ENCODE measurements around the gene HNMT. TPM values are rescaled to one million over a fixed set of nuclear protein-coding genes. Genes with fewer than 3 reads are reported as not detected.
A peak's percentile ranks its signal among the peaks of the same experiment; 100 is the strongest.

HNMT gene
- total RNA-seq, 2 experiments from 2014 or later: 0.78 TPM; not detected in 1

- no peaks in the 10 kb centered on the region for H3K9me3 Mint-ChIP-seq
- H3K4me3 ChIP-seq (ENCODE audit: low read length): peak overlapping the region; percentile 33
- no peaks in the 10 kb centered on the region for H3K4me1 ChIP-seq (ENCODE audit: insufficient read depth, low read length)
- no peak for TF ChIP-seq CTCF (IDR thresholded peaks at IDR 0.05)
- no peaks in the 10 kb centered on the region for H3K27me3 Mint-ChIP-seq
- intact Hi-C loops (cut with DNase I, micrococcal nuclease): no loop called here
- H3K36me3 Mint-ChIP-seq (ENCODE audit: low read depth): no peaks in the 10 kb centered on the region
- no peak overlapping the region for H3K27ac ChIP-seq (ENCODE audit: low read depth in 1 of 2, low read length in 2 of 2)
- DNase-seq (no peak), ATAC-seq (ENCODE audit: poor library complexity) (no peak)
- POLR2A ChIA-PET: no interaction called here
- H3K4me3 Mint-ChIP-seq: no peak overlapping the region
- H3K27ac Mint-ChIP-seq: no peak overlapping the region
- CTCF ChIA-PET: no interaction called here
- H3K27me3 ChIP-seq (ENCODE audit: control insufficient read depth in 1 of 2, insufficient read depth in 2 of 2, low read length in 2 of 2): no peaks in the 10 kb centered on the region
- H3K4me1 Mint-ChIP-seq (ENCODE audit: low read depth): no peaks in the 10 kb centered on the region
- H3K36me3 ChIP-seq (ENCODE audit: insufficient read depth, low read length): no peaks in the 10 kb centered on the region
- H3K9me3 ChIP-seq (ENCODE audit: control insufficient read depth in 1 of 2, insufficient read depth in 1 of 2, low read length in 2 of 2): no peaks in the 10 kb centered on the region
Observed at GRCh38 chr2:137964859-137965459, 686 bp downstream of the HNMT start.

- H3K4me3 ChIP-seq (ENCODE audit: low read length): no peak overlapping the region
- no peaks in the 10 kb centered on the region for H3K36me3 ChIP-seq (ENCODE audit: insufficient read depth, low read length)
- H3K27ac ChIP-seq (ENCODE audit: low read depth in 1 of 2, low read length in 2 of 2): no peak overlapping the region
- H3K9me3 ChIP-seq (ENCODE audit: control insufficient read depth in 1 of 2, insufficient read depth in 1 of 2, low read length in 2 of 2): no peaks in the 10 kb centered on the region
- Mint-ChIP-seq H3K9me3 (no peaks in the 10 kb centered on the region), H3K4me3 (no peak overlapping the region), H3K27ac (no peak overlapping the region), H3K36me3 (ENCODE audit: low read depth) (no peaks in the 10 kb centered on the region), H3K27me3 (no peaks in the 10 kb centered on the region), H3K4me1 (ENCODE audit: low read depth) (no peaks in the 10 kb centered on the region)
- ChIA-PET POLR2A (no interaction called here), CTCF (no interaction called here)
- ATAC-seq (ENCODE audit: poor library complexity): no peak
- no peak for DNase-seq
- no peaks in the 10 kb centered on the region for H3K27me3 ChIP-seq (ENCODE audit: control insufficient read depth in 1 of 2, insufficient read depth in 2 of 2, low read length in 2 of 2)
- TF ChIP-seq CTCF (IDR thresholded peaks at IDR 0.05): no peak
- no peaks in the 10 kb centered on the region for H3K4me1 ChIP-seq (ENCODE audit: insufficient read depth, low read length)
- intact Hi-C loops (cut with DNase I, micrococcal nuclease): no loop called here
Observed at GRCh38 chr2:137966043-137966442, 1.8 kb downstream of the HNMT start.

GRCh38 chr2:137967042-137967441, 2.8 kb downstream of the HNMT start:
- TF ChIP-seq CTCF (IDR thresholded peaks at IDR 0.05): no peak
- POLR2A ChIA-PET: no interaction called here
- Histone ChIP-seq H3K4me1 (ENCODE audit: insufficient read depth, low read length) (no peaks in the 10 kb centered on the region), H3K27ac (ENCODE audit: low read depth in 1 of 2, low read length in 2 of 2) (no peak overlapping the region), H3K27me3 (ENCODE audit: control insufficient read depth in 1 of 2, insufficient read depth in 2 of 2, low read length in 2 of 2) (no peaks in the 10 kb centered on the region), H3K36me3 (ENCODE audit: insufficient read depth, low read length) (no peaks in the 10 kb centered on the region), H3K9me3 (ENCODE audit: control insufficient read depth in 1 of 2, insufficient read depth in 1 of 2, low read length in 2 of 2) (no peaks in the 10 kb centered on the region), H3K4me3 (ENCODE audit: low read length) (no peak overlapping the region)
- H3K9me3 Mint-ChIP-seq: no peaks in the 10 kb centered on the region
- DNase-seq: no peak
- ATAC-seq (ENCODE audit: poor library complexity): no peak
- H3K4me3 Mint-ChIP-seq: no peak overlapping the region
- H3K27ac Mint-ChIP-seq: no peak overlapping the region
- H3K4me1 Mint-ChIP-seq (ENCODE audit: low read depth): no peaks in the 10 kb centered on the region
- no peaks in the 10 kb centered on the region for H3K36me3 Mint-ChIP-seq (ENCODE audit: low read depth)
- H3K27me3 Mint-ChIP-seq: no peaks in the 10 kb centered on the region
- intact Hi-C loops (cut with DNase I, micrococcal nuclease): no loop called here
- CTCF ChIA-PET: no interaction called here
